HuH-7.5 (cell line): ENCODE measurements around the gene LGMN.

ENCODE experiments used
- DNase-seq: peaks from one replicate; pipeline ENCODE4 v3.0.0; 2011; ENCODE audit warnings: low spot score

LGMN gene

DNA sequence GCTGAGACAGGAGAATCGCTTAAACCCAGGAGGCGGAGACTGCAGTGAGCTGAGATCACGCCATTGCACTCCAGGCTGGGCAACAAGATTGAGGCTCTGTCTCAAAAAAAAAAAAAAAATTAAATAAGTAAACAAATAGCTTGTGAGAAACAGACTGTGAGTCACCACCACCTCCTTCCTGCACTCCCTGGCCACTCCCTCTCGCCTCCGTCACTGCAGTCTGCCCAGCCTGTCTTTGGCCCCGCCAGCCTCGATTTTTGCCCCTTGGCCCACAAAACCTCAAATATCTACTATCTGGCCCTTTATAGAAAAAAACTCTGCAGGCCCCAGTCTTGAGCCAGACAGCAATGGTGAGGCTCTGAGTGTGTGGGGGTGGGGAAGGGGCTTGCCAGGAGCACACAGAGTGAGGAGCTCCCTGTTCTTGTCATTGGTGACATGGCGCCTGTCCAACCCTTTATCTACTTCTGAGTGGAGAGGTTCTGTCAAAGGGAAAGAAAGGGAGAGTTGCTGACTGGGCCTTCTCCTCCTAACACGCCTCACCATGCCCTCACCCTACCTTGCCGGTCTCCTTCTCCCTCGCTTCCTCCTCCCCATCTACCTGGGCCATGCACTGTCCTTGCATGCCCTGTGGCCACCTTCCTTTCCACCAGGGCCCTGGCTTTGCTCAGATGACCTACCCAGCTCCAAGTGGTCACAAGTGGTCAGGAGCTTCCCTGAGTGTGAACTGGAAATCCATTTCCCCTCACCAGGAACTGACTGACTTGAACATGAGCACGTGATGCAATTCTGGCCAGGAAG is 22.1 kb downstream of the LGMN start:
- no peak for DNase-seq

DNA sequence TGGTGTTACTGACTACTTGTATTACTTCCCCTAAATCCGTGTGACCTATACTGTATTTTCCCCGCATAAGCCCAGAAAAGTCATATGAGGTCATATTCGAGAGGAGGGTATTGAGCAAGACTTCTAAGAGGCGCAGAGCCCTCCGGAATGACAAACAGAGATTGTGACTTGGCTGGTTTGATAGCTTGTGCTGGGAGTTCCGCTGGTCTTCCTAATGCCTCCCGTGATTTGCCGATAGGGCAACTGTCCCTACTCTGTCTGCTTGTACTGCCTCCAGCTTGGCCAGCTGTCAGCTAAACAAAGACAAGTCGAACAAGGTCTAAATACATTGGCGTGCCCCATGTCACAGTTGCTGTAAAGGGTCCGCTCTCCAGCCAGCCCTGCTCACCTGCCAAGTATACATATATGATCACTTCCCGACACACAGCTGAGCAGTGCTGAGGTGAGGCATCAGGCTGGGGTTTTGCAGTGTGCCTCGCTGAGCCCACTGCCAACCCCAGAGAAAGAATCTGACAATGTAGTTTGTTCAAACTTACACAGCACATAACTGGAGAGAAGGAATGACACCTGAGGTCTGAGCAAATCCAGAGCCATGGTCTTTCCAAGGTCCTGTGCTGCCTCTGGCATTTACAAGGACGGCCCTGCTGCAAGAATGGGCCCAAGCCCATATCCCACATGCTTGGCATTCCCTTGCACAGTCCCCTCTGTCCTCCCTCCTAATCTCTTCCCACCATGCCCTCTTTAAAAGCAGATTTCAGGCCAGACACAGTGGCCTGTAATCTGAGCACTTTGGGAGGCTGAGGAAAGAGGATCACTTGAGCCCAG is 23.7 kb downstream of the LGMN start:
- peak; percentile 63 for DNase-seq

DNA sequence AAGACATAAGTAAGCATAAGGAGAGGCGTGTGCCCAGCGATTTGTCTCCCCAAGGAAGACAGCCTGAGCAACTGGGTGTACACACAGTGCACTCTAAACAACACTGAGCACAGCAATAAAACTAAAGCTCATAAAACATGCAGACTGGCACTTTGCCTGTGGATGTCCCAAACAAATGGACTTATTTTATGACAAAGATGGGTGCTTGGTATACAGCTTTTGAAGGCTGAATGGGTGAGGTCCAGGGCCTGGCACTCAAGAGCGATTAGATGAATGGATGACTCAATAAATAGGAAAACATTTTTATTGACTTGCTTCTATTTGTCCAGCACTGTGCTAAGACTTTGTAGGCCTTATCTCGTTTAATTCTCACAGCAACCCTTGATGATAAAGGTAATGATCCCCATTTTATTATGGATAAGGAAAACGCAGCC is 28.5 kb downstream of the LGMN start:
- DNase-seq = no peak

DNA sequence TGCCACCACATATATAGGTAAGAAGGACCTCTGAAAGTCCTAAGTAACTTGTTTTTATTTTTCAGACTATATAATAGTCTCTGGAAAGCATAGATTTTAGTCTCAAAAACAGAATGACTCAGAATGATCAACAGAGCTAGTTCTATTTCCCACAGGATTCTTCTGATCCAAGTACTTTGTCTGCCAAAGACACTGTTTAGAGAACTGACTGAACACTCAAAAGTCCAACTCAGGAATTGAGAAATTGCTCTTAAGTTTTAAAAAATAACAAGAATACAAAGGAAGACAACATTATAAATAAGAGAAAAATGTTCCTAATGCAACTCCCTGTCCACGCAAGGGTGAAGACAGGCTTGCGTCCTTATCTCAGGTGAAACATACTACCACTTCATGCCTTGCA is 29.0 kb downstream of the LGMN start:
- no peak for DNase-seq

DNA sequence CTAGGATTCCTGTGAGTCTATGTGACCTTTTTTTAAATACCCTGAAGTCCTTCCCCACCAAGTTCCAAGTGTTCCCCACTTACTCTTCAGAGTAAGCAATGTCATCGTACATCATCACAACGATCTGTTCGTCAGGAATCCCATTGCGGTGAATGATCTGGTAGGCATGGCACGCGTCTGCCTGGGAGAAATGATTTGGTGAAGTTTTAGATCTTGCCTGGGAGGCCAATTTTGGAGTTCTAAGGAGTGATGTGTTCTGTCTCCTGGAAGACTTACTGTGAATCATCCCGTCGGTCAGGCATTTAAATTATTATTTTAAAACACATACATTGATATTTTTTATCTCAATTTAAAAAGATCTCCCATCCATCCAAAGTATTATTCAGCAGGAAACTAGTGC is 29.8 kb downstream of the LGMN start:
- DNase-seq = no peak

DNA sequence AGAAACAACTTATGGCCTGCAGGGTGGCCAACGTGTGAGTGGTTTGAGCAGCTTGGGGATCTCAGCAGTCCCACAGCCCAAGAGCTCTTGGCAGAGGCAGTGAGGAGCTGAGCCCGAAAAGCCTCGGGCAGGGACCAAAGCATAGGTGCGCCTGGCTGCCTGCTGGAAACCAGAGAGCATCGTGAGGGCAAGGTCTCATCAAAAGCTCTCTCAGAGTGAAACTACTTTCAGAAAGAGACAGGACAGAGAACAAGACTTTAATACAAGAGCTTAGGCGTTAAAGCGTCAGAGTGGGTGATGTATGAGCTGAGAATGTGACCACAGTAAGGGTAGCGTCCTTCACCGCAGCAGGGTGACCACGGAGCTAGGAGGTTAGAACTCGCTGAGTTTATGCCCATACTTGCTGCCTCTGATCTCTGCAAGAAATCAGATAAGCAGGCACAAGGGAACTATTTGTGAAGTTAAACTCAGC is 30.8 kb downstream of the LGMN start:
- no peak for DNase-seq

DNA sequence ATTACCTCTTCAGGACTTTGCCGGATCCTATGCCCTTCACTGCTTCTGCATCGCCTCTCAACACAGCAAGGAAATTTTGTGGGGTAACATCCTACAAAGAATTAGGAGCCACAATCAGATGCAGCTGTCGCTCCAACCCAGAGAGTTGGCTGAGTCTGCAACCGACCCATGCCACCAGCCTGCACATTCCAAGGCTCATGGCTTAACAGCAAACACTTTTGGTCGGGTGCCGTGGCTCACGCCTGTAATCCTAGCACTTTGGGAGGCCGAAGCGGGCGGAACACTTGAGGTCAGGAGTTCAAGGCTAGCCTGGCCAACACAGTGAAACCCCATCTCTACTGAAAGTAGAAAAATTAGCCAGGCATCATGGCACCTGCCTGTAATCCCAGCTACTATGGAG is 32.3 kb downstream of the LGMN start:
- DNase-seq = no peak

DNA sequence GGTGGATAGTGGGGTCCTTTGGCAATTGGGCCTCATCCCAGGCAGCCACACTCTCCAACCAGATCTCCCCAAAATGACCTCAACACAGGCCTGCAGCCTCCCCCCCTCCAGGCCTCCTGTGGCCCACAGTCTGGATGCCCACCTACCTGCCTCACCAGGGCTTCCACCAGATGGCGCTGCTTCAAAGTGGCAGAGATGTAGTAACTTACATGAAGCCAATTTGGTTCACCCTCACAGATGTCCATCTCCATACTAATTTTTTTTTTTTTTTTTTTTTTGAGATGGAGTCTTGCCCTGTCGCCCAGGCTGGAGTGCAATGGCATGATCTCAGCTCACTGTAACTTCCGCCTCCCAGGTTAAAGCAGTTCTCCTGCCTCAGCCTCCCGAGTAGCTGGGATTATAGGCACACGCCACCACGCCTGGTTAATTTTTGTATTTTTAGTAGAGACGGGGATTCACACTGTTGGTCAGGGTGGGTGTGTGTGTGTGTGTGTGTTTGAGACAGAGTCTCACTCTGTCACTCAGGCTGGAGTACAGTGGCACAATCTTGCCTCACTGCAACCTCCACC is 33.6 kb downstream of the LGMN start:
- DNase-seq = peak; percentile 85

DNA sequence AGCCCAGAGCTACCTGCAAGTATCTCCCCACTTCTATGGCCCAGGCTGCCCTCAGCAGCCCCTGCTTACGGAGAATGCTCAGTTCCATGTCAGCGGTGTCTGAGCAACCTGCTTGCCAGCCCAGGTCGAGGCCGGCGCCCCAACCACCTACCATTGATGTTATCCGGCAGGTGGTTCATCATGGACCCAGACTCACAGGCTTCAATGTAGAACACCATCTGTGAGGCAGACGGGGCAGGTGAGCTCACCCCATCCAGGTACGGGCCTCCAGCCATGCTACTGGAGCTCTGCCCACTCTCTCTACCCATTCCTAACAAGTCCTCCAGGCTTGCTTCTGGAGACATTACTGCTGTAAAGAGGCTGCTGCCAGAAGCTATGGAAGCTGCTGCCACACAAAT is 35.8 kb downstream of the LGMN start:
- no peak for DNase-seq

DNA sequence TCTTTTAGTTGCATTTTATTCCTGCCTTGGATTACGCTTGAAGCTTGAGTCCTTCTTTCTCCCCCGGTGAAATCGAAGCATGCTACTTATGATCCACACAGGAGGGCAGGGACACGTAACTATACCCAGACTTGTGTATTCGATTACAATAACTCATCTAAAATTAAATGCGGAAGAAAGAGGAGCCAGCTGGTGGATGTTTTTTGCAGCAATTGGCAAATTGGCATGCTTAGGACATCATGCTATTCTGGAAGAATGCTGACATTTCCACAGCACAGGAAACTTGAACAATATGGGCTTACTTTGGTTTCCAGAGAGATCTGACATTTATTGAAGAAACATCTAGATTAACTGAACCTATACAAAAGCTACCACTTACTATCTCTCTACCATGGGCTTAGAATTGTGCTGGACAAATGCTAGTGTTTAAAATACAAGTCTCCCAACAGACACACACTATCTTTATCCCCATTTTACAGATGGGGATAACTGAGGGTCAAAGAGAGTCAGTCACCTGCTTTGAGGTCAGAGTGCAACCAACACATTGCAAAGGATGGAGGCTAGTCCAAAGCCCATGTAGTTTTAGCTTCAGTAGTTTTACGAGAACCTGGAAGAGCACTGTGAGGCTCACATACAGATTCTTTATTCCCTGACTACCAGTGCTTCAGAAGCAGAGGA is 36.3 kb downstream of the LGMN start:
- DNase-seq = no peak

DNA sequence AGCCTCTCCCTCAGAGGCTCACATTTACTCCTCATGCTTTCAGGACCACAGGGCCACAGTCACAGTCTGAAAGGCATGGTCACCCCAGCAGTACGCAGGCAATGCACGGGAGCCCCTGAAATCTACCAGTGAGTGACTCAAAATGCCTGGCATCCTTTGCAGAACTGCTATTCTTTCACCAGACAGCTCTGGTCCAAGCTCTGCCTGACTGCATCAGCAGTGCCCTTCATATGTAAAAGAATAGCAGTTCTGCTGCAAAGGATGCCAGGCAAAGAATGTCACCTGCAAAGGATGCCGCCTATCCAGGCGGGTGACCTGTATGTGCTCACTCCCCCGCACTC is 38.5 kb downstream of the LGMN start:
- DNase-seq = no peak

DNA sequence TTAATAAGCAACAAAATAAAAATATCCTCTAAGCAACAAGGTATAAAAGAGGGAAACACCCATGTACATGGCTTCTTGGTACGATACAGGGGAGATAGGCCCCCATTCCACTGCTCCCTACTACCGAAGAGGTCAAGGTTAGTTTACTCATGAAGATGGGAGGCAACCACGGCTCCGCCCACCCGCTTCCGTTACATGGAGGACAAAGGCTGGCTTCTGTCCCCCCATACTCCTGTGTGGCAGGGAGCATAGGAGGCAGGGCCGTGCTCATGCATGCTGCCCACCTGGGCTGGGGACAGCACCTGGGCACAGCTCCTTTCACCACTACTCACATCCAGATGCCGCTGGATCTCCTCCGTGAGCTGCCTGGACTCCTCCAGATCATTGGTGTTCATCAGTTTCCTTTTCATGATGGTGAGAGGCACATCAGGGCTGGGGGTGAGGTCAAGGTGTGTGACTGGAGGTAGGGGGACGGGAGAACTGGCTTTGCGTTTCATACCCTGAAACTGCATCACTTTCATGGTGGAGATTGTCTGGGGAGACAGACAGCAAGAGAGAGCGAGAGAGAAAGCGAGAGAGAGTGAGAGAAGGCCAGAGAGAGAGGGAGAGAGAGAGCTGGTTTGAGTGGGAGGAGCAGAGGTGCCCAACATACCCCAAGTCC is 39.0 kb downstream of the LGMN start:
- no peak for DNase-seq

DNA sequence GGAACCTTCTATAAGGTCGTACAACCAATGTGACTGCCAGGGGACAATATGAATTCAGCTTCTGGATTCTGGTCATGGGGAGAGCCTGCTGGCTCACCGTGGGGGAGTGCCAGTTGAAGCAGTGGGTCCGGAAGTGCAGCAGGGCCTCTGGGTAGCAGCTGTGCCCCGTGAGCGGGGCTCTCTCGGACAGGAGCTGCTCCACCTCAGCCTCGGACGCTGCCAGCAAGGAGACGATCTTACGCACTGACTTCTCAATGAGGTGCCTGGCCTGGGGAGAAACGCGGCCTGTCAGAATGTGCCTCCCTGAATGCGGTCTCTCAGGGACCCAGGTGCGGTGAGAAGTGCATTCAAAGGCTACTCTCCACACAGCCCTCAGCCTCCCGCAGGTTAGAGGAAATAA is 42.0 kb downstream of the LGMN start:
- DNase-seq = no peak

DNA sequence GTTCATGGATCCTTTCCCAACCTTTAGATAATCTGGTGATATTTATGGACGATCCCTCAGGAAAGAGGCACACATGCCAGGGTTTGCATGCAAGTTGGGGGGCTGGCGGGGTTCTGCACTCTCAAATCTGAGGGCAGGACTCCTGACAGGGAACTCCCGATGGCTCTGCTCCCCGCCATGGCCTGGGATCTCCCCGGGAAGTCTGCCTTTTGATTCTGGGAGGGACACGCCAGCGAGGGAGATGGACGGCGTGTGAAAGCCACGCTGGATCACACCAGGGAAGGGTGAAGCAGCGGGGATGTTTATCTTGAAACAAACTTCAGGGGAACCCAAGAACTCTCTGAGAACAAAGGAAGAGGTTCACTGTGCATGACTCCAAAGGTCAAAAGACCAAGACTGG is 43.6 kb downstream of the LGMN start:
- DNase-seq = no peak

DNA sequence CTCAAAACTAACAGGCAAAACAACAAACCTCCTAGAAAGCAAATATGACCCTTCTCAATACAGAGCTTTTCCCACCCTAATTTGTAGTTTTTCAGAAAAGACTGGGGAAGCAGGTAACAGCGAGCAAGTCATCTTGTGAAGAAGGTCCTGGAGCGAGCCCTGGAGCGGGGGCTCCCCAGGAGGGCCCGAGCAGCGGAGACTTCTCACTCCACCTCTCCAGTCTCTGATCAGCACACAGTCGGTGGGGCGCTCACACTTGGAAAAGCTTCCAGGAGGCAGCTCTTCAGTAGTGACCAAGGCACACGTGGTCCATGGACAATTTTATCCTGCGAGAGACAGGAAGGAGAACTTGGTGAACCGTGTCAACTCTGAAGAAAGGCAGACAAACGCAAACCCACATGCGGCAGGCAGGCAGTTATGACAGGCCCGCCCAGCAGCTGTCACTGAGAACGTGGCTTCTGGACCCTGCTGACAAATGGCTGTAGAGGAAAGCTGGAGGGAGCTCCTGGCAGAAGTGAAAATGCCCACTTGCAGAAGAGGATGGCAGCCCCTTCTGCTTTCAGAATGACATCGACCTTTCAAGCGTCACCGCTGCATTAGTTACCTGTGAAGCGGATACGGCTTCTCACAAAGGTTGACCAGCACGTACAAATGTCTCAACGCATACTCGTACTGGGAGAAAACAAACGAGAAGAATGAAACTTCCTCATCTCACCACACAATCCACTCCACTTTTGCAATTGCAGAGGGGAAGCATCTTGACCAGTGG is 44.2 kb downstream of the LGMN start:
- no peak for DNase-seq

DNA sequence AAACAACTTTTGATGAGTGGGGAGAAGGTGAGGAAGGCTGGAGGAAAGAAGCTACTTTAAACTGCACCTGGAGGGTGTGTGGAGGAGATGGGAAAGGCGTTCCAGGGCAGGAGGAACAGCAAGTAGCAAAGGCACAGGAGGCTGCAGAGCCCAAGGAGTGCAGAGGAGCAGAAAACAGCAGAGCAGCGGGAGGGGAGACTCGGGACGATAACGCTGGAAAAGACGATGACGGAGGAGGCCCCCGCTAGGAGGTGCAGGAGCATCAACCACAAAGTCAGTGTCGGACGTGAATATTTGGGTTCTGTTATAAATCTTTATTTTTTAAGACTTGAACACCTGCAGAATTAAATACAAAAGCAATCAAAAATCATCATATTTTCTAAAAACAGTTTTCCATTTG is 44.9 kb downstream of the LGMN start:
- DNase-seq = no peak

DNA sequence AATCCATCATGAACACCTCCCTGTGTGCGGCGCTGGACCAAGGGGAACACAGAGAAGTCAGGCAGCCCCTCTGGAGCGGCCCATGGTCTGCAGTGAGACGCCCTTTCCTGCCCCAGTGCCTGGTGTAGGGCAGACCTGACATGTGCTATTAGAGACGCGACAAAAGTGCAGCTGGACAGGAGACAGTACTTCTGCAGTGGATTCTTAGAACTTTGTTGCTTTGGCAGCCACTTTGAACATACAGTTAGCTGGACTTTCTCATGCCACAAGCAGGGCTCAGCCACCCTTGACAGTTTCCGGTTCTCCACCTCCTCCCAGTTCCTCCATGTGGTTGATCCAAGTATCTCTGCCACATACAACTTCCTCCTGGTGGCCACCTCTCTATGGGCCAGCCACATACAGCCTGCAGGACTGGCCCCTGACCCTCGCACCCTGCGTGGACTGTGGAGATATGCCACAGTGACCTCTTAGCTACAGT is 45.9 kb downstream of the LGMN start:
- DNase-seq = no peak

DNA sequence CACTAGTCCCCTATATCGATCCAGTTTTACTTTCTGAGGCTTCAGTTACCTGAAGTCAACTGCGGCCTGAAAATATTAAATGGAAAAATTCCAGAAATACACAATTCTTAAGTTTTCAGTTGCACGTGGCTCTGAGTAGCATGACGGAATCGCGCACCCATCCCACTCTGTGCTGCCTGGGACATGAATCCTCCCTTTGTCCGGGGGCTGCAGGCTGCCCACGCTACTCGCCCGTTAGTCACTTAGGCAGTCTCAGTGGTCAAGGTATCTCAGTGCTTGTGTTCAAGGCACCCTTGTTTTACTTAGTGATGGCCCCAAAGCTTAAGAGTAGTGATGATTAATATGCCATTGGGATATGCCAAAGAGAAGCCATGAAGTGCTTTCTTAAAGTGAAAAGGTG is 46.6 kb downstream of the LGMN start:
- no peak for DNase-seq

DNA sequence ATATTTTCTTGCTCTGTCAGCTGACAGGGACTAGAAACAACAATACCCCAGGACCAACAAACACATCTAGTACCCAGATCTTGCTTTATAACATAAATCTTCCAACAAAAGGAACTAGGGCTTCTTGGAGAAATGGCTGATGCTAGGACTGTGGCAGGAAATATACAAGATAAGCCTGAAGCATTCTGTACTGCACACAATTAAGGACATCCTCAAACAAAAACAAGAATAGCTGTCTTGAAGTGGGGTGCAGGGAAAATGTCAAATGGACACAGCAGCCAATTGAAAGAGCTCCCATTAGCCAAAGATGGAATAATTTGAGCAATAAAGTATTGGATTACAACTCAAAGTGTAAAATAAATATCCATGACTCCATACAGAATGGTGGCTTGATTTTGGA is 50.0 kb downstream of the LGMN start:
- no peak for DNase-seq

DNA sequence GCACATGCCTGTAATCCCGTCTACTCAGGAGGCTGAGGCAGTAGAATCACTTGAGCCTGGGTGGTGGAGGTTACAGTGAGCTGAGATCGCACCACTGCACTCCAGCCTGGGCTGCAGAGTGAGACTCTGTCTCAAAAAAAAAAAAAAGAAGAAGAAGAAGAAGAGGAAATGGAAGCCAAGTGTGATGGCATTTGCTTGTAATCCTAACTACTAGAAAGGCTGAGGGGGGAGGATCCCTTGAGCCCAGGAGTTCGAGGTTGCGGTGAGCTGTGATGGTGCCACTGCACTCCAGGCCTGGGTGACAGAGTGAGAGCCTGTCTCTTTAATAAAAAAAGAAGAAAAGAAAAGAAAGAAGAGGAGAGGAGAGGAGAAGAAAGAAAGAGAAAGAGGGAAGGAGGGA is 52.1 kb downstream of the LGMN start:
- no peak for DNase-seq

DNA sequence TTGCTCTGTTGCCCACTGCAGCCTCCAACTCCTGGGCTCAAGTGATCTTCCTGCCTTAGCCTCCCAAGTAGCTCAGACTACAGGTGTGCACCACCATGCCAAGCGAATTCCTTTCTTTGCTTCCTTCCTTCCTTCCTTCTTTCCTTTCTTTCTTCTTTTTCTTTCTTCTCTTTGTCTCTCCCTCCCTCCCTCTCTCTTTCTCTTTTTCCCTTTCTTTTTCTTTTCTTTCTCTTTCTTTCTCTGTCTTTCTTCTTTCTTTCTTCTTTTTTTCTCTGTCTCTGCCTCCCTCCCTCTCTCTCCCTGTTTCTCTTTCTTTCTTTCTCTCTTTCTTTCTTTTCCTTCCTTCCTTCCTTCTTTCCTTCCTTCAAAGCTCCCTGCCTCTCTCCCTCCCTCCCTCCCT is 52.9 kb downstream of the LGMN start:
- no peak for DNase-seq
